Stimulated activated CD8-positive, alpha-beta memory T cell treated with anti-CD3 and anti-CD28 coated beads, Interleukin-15, amount 100 ng/mL, for 48 hours (primary cell): ENCODE results near the gene EIF4E1B.

Experiments
- DNase-seq, 2 donors: peaks; one replicate each; pipeline ENCODE4 v3.0.0-alpha.2; 2020; ENCODE audit warnings: low read depth in 2 of 2

Gene EIF4E1B

GRCh38 chr5:176626876-176627236 lies 3.6 kb upstream of the EIF4E1B start:
- DNase-seq, result no peak

DNA sequence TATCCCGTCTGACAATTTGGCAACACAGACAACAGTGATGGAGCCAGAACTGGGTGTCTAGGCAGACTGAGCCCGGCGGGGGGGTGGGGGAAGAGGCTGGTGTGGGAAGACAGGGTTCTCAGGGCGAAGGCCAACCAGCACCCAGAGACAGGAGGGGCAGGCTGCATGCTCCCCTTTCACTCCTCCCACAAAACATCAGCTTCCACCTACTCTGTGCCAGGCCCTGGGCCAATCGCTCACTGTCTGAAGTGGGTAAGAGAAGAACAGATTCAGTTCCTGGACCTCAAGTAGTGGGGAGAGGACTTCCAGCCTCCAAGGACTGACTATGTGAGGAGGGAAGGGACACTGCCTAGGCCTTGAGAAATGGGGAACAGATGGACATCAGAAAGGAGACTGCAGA lies 2.9 kb upstream of the EIF4E1B start:
- no peak for DNase-seq

GRCh38 chr5:176628406-176629228 lies 1.9 kb upstream of the EIF4E1B start:
- no peak for DNase-seq

DNA sequence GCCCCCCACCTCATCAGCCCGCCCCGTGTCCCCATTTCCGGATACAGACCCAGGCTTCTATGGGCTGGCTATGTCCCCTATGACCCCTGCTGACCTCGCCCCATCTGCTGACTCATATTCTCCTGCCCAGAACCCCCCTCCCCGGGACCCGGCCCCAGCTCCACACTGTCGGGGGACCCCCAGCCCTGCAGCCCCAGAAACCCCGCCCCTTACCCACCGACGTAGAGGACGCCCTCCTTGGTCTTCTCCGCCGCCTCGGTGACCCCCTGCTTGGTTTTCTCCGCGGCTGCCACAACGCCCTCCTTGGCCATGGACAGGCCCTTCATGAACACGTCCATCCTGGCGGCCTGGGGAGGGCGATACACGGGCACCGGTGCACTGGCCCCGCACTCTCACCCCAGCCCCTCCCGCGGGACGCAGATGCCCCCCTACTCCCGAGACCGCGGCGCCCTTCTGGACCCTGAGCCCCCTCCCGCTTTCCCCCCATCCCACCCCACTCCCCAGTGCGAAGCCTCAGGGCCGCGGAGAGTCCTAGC lies 1.1 kb upstream of the EIF4E1B start:
- no peak for DNase-seq

DNA sequence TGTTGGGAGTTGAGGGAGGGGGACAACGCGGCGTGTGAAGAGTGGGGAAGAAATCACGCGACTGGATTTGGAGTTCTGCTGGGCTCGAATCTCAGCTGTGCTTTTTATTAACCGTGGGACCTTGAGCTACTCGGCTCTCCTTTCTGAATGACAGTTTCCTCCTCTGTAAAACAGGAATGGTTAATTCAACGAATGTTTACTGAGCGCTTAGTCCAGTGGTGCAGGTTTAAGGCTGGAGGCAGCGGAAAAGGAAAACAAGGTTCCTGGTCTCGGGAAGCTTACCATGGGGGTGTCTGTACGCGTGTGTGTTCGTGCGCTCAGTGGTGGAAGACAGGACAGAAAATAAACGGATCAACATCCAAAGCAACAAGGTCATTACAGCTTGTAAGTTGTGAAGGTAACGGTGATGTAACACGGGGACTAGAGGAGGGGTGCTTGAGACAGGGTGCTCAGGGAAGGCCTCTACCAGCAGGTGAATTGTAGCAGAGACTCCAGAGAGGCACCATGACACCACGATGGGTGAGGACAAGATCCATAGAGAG lies 277 bp downstream of the EIF4E1B start:
- no peak for DNase-seq

DNA sequence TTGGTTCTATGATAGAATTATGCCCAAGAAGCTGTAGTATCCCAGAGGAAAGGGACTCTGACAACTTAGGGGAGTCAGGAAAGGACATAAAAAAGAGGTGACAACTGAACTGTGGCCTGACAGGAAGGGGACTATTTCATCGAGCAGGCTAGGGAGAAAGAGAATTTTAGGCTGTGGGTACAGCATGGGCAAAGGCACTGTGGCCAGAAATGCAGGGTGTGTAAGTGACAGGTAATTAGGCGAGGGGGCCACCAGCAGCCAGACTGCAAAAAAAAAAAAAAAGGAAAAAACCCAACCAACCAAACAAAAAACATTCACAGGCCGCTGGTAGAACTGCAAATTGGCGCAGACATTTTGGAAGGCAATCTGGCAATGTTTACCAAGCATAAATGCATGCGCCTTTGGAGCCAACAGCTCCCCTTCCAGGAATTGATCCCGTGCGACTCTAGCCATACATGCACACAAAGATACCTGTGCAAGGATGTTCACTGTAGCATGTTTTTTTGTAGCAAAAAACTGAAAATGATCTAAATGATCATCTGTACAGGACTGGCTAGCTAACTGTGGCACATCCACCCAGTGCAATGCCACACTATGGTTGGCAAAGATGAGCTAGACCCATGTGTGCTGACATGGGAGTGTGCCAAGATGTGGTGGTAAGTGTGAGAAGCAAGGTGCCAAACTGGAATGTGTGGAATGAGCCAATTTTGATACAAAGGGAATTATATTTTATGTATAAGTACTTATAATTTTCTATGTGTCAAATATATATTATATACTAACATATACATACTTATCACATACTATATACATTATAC lies 1.1 kb downstream of the EIF4E1B start:
- no peak for DNase-seq

DNA sequence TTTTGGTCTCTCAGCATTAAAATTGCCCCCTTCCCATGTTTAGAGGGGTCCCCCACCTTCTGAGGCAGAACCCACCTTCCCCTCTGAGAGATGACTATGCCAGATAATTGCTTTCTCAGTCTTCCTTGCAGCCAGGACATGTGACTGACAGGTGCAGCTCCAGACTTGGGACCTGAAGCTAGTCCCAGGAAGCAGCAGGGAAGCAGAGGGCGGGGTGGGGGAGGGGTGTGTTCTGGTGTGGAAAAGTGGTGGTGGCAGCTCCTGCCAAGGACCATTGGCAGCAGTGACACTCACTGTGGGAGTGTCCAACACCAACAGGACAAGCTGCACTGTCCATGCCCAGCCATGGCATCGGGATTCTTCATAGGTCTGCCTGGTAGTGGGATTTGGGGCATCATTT lies 2.3 kb downstream of the EIF4E1B start:
- no peak for DNase-seq

DNA sequence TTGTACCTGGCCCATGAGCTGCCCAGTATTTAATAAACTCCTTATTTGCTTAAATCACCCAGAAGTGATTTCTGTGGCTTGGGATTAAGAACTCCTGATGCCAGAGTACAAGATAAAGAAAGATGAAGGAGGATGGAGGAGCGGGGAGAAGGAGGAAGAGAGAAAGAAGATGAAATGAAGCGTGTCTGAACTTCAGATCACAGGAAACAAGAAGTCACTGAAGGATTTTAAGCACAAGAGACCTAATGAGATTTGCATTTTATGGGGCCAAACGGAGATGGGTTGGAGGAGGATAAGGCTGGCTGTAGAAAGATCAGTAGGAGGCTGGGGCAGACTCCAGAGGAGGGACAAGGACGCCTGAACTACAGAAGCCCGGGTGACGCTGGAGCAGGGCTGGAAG lies 3.1 kb downstream of the EIF4E1B start:
- DNase-seq, result no peak

- no peak for DNase-seq
Measured at GRCh38 chr5:176636426-176636825, 6.0 kb downstream of the EIF4E1B start.

GRCh38 chr5:176637556-176637955 lies 7.1 kb downstream of the EIF4E1B start:
- DNase-seq, result no peak

- DNase-seq, result no peak
Measured at GRCh38 chr5:176638437-176638836, 8.0 kb downstream of the EIF4E1B start.

DNA sequence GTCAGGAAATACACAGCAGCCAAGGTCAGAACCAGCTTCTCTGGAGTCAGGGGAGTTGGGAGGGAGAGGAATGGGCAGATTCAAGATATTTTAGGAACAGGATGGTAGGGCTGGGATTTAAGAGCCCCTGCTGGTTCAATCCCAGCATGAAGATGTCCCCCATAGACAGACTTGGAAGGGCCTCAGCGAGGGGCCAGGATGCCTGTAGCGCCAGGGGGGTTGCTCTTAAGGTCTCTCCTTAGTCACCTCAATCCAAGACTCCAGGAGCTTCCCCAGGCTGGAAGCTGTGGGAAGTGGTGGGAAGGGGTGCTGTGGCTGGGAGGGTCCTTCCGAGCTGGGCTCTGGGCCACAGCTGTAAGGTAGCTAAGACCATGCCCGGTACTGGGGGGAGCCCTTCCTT lies 8.7 kb downstream of the EIF4E1B start:
- no peak for DNase-seq

GRCh38 chr5:176639981-176640380 lies 9.5 kb downstream of the EIF4E1B start:
- no peak for DNase-seq

DNA sequence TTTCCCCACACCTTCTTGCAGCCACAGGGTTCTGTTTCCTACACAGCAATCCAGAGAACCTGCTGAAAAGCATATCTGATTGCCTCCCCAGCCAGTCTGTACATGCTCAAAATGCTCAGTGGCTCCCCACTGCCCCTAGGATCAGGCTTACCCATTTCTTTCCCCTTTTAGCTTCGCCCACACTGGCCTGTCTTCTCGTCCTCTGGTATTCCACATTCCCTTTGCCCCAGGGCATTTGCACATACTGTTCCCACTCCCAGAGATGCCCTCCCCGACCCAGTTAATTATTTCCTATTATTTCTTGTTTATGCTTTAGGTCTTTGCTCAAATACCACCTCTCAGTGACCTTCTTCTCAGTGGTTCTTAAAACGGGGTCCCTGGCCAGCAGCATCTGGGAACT lies 10.1 kb downstream of the EIF4E1B start:
- DNase-seq, result no peak

GRCh38 chr5:176642675-176643490 lies 12.4 kb downstream of the EIF4E1B start:
- DNase-seq, result no peak

DNA sequence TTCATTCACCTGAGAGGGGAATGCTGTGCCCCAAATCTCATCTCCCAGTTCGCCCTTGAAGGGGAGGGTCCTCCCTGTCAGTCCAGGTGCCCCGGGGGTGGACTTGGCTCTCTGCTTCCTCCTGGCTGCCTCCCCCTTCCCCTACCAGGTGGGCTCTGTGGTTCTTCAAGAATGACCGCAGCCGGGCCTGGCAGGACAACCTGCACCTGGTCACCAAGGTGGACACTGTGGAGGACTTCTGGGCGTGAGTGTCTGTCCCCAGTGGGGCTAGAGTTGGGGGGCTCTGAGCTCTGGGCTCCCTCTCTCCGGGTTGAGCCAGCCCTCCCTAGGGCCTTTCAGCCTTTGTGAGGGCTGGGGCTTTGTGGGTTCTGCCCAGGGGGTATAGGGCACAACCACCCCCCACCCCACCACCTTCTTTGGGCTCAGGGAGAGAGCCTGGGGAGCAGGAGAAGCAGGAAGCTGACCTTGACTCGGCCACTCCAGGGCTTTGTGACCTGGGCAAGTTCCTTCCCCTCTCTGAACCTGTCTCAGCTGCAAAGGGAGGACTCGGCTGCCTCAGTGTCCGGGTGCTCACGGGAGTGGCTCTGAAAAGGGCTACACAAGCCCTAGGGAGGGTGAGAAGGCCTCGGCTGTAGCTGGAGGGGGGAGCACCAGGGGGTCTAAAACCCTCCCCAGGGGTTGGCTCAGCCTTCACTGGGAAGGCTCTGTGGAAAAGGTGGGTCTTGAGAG lies 13.2 kb downstream of the EIF4E1B start:
- no peak for DNase-seq

DNA sequence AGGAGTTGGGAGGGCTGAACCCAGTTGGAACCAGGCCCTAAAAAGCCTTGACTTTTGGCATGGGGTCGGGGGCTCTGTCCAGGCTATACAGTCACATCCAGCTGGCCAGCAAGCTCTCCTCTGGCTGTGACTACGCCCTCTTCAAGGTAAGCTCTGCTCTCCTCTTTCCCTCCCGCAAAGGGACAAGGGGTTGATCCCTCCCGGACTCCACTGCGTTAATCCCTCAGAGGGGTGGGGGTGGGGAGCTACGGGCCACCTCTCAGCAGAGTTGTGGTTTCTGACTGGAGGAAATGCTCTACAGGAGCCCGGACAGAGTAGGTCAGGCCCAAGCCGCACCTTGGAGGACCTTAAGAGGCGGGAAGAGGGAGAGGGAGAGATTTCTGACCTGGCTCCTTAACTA lies 13.8 kb downstream of the EIF4E1B start:
- DNase-seq, result no peak

DNA sequence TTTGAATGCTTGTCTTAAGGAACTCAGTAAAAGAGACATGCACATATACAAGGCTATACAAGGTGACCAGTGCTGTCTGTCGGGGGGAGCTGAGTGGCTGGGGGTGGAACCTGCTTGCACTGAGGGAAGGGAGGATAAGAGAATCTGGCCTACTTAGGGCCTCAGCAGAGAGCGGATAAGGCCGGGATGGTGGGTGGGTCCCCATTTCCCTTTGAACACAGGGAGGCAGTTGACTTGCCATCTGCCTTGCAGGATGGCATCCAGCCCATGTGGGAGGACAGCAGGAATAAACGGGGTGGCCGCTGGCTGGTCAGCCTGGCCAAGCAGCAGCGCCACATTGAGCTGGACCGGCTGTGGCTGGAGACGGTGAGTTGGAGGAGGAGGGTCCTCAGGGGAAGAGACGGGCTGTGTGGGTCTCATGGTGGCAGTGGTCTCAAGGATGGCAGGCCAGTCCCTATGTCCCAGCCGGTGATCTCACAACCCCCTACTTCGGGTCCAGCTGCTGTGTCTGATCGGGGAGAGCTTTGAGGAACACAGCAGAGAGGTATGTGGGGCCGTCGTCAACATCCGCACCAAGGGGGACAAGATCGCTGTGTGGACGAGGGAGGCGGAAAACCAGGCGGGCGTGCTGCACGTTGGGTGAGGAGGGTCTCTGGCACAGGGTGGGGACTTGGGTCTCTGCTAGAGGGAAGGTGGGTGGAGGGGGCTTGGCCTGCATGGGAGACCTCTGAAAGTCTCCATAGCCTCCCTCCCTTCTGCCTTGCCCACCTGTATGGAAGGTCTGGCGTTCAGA lies 14.6 kb downstream of the EIF4E1B start:
- no peak for DNase-seq

DNA sequence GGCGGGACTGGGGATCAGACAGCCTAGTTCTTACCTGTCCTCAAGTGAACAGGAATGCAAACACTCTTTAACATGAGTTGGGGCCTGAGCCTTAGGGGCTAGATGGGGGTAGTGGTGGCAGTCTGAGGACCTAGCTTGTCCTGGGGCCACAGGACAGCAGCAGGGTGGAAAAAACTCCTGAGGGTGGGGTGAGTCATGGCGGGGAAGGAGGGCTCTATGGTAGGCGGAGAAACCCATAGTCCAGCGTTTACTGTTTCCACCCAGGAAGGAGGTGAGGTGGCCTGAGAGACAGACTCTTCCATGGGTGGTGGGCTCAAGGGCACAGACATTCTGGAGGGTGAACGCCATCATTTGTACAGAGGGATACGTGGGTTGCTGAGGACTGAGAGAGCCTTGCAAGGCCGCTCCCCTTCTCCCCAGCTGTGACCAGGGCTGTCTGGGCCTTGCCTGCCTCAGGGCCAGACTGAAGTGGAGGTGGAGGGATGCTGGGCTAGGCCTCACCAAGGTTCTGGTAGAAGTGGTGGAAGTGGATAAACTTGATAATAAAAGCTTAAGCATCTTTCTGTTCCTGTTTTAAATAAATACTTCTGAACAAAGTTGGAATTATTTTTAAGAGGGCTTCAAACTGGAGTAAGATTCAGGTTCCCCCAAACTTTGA lies 15.7 kb downstream of the EIF4E1B start:
- no peak for DNase-seq

- no peak for DNase-seq
Measured at GRCh38 chr5:176646707-176647029, 16.2 kb downstream of the EIF4E1B start.
